ENCODE results near the gene OR4D10.
"Not testable (repeated sequence)": the region's sequence is repeated elsewhere in the genome, so short reads cannot be mapped to it uniquely, and the experiment has no call there.

OR4D10 gene

GRCh38 chr11:59503276-59503675 lies 30.2 kb downstream of the OR4D10 start, which contains the start of gene OR4D11:
TSS of gene OR4D11 (plus strand) at chr11:59503576. CDS start at chr11:59503576, 0 bp downstream.
- Histone ChIP-seq H3K9me3 (replicated peaks; ENCODE audit: insufficient read depth, low read length) (no peaks in the 10 kb centered on the region), H3K4me3 (ENCODE audit: low read length) (no peak within 1 kb of the TSS), H2AFZ (ENCODE audit: low read length) (no peak within 1 kb of the TSS), H3K79me2 (ENCODE audit: low read length) (no peaks in the 10 kb centered on the region), H3K4me2 (ENCODE audit: low read depth, low read length) (no peak within 1 kb of the TSS), H3F3A (ENCODE audit: insufficient read depth, low read length) (no peaks in the 10 kb centered on the region), H4K20me1 (ENCODE audit: insufficient read depth, low read length) (no peaks in the 10 kb centered on the region), H3K27me3 (replicated peaks; ENCODE audit: insufficient read depth, low read length) (no peaks in the 10 kb centered on the region), H3K36me3 (replicated peaks; ENCODE audit: insufficient read depth, low read length) (no peaks in the 10 kb centered on the region), H3K27ac (ENCODE audit: low read length) (no peak within 1 kb of the TSS), H3K9ac (ENCODE audit: low read length) (no peak within 1 kb of the TSS), H3K4me1 (ENCODE audit: low read length) (no peaks in the 10 kb centered on the region), H3K9me2 (replicated peaks; ENCODE audit: insufficient read depth, low read length) (no peaks in the 10 kb centered on the region)
- TF ChIP-seq EZH2 (optimal IDR thresholded peaks at IDR 0.05; ENCODE audit: low read depth, low read length) (no peak), EZH2phosphoT487 (IDR thresholded peaks at IDR 0.05; ENCODE audit: low read length) (no peak), CTCF (IDR thresholded peaks at IDR 0.05; ENCODE audit: low read length) (no peak)
- no peak for DNase-seq

GRCh38 chr11:59510941-59511589 lies 38.0 kb downstream of the OR4D10 start, which contains the start of gene OR4D9:
TSS of gene OR4D9 (plus strand) at chr11:59511539. CDS start at chr11:59514913, 3,374 bp downstream.
- DNase-seq: no peak
- no peaks in the 10 kb centered on the region for H3F3A ChIP-seq (ENCODE audit: insufficient read depth, low read length)
- H3K4me1 ChIP-seq (ENCODE audit: low read length): no peaks in the 10 kb centered on the region
- TF ChIP-seq EZH2phosphoT487 (IDR thresholded peaks at IDR 0.05; ENCODE audit: low read length) (no peak), EZH2 (optimal IDR thresholded peaks at IDR 0.05; ENCODE audit: low read depth, low read length) (no peak), CTCF (IDR thresholded peaks at IDR 0.05; ENCODE audit: low read length) (no peak)
- H3K4me3 ChIP-seq (ENCODE audit: low read length): no peak within 1 kb of the TSS
- H3K27ac ChIP-seq (ENCODE audit: low read length): no peak within 1 kb of the TSS
- no peaks in the 10 kb centered on the region for H3K79me2 ChIP-seq (ENCODE audit: low read length)
- H3K9me3 ChIP-seq (replicated peaks; ENCODE audit: insufficient read depth, low read length): no peaks in the 10 kb centered on the region
- no peak within 1 kb of the TSS for H2AFZ ChIP-seq (ENCODE audit: low read length)
- H3K9me2 ChIP-seq (replicated peaks; ENCODE audit: insufficient read depth, low read length): no peaks in the 10 kb centered on the region
- H3K36me3 ChIP-seq (replicated peaks; ENCODE audit: insufficient read depth, low read length): no peaks in the 10 kb centered on the region
- no peak within 1 kb of the TSS for H3K4me2 ChIP-seq (ENCODE audit: low read depth, low read length)
- H3K9ac ChIP-seq (ENCODE audit: low read length): no peak within 1 kb of the TSS
- no peaks in the 10 kb centered on the region for H4K20me1 ChIP-seq (ENCODE audit: insufficient read depth, low read length)
- H3K27me3 ChIP-seq (replicated peaks; ENCODE audit: insufficient read depth, low read length): no peaks in the 10 kb centered on the region

GRCh38 chr11:59511675-59512074 lies 38.6 kb downstream of the OR4D10 start:
- Histone ChIP-seq H2AFZ (ENCODE audit: low read length) (no peak overlapping the region), H3K9me3 (replicated peaks; ENCODE audit: insufficient read depth, low read length) (no peaks in the 10 kb centered on the region), H3K9me2 (replicated peaks; ENCODE audit: insufficient read depth, low read length) (no peaks in the 10 kb centered on the region), H3K4me3 (ENCODE audit: low read length) (no peak overlapping the region), H3F3A (ENCODE audit: insufficient read depth, low read length) (no peaks in the 10 kb centered on the region), H3K27me3 (replicated peaks; ENCODE audit: insufficient read depth, low read length) (no peaks in the 10 kb centered on the region), H4K20me1 (ENCODE audit: insufficient read depth, low read length) (no peaks in the 10 kb centered on the region), H3K4me2 (ENCODE audit: low read depth, low read length) (no peak overlapping the region), H3K79me2 (ENCODE audit: low read length) (no peaks in the 10 kb centered on the region), H3K9ac (ENCODE audit: low read length) (no peak overlapping the region), H3K4me1 (ENCODE audit: low read length) (no peaks in the 10 kb centered on the region), H3K27ac (ENCODE audit: low read length) (no peak overlapping the region), H3K36me3 (replicated peaks; ENCODE audit: insufficient read depth, low read length) (no peaks in the 10 kb centered on the region)
- TF ChIP-seq EZH2phosphoT487 (IDR thresholded peaks at IDR 0.05; ENCODE audit: low read length) (no peak), CTCF (IDR thresholded peaks at IDR 0.05; ENCODE audit: low read length) (no peak), EZH2 (optimal IDR thresholded peaks at IDR 0.05; ENCODE audit: low read depth, low read length) (no peak)
- DNase-seq: no peak

GRCh38 chr11:59520139-59520538 lies 47.0 kb downstream of the OR4D10 start:
- H3K4me2 ChIP-seq (ENCODE audit: low read depth, low read length); H3K9me2 ChIP-seq (replicated peaks; ENCODE audit: insufficient read depth, low read length); H3K27ac ChIP-seq (ENCODE audit: low read length); H3K4me1 ChIP-seq (ENCODE audit: low read length); H2AFZ ChIP-seq (ENCODE audit: low read length); DNase-seq; H3K79me2 ChIP-seq (ENCODE audit: low read length); H4K20me1 ChIP-seq (ENCODE audit: insufficient read depth, low read length); H3K36me3 ChIP-seq (replicated peaks; ENCODE audit: insufficient read depth, low read length); H3K9ac ChIP-seq (ENCODE audit: low read length); H3F3A ChIP-seq (ENCODE audit: insufficient read depth, low read length); H3K9me3 ChIP-seq (replicated peaks; ENCODE audit: insufficient read depth, low read length); H3K4me3 ChIP-seq (ENCODE audit: low read length); H3K27me3 ChIP-seq (replicated peaks; ENCODE audit: insufficient read depth, low read length): not testable (repeated sequence)
